GM10266 (cell line): ENCODE results near the gene SDF2.

ENCODE experiments used
- DNase-seq: peaks from one replicate; pipeline ENCODE4 v3.0.0; 2012; ENCODE audit errors: extremely low spot score
- CTCF ChIP-seq: IDR thresholded peaks from 2 replicates; pipeline ENCODE4 v1.5.1; 2012; ENCODE audit warnings: mild to moderate bottlenecking, low read depth; ENCODE audit not compliant: control insufficient read depth, insufficient read depth; ENCODE audit errors: missing control alignments

SDF2 gene

GRCh38 chr17:28624148-28624547 lies 37.6 kb downstream of the SDF2 start:
- no peak for DNase-seq
- TF ChIP-seq CTCF: no peak

- DNase-seq: no peak
- no peak for TF ChIP-seq CTCF
These were observed 38.0 kb downstream of the SDF2 start for GRCh38 chr17:28623696-28624095.

- TF ChIP-seq CTCF: no peak
- no peak for DNase-seq
These were observed 39.5 kb downstream of the SDF2 start for GRCh38 chr17:28622186-28622585.

- no peak for DNase-seq
- TF ChIP-seq CTCF: no peak
These were observed 41.7 kb downstream of the SDF2 start for GRCh38 chr17:28620010-28620409.

GRCh38 chr17:28618464-28618863 lies 43.2 kb downstream of the SDF2 start:
- TF ChIP-seq CTCF: no peak
- no peak for DNase-seq

GRCh38 chr17:28616281-28616680 lies 45.4 kb downstream of the SDF2 start:
- DNase-seq: no peak
- TF ChIP-seq CTCF: no peak

GRCh38 chr17:28615260-28615940 lies 46.3 kb downstream of the SDF2 start:
- no peak for DNase-seq
- TF ChIP-seq CTCF: no peak
